Measurements from ENCODE around the gene TXNDC12.

The TXNDC12 gene

GRCh38 chr1:52002038-52002917 is 52.7 kb downstream of the TXNDC12 start:
- peak; percentile 3 to 94 (median 3) for DNase-seq (ENCODE audit: low read depth in 2 of 3, low spot score in 1 of 3)

GRCh38 chr1:51998701-51999100 is 56.3 kb downstream of the TXNDC12 start:
- no peak for DNase-seq (ENCODE audit: low read depth in 2 of 3, low spot score in 1 of 3)

- DNase-seq (ENCODE audit: low read depth in 2 of 3, low spot score in 1 of 3), result no peak
Observed at GRCh38 chr1:51997974-51998382, 57.0 kb downstream of the TXNDC12 start.

- DNase-seq (ENCODE audit: low read depth in 2 of 3, low spot score in 1 of 3), result peak; percentile 65 to 81 (median 71)
Observed at GRCh38 chr1:51990478-51990965, 64.5 kb downstream of the TXNDC12 start, which contains the start of gene RAB3B. RAB3B (minus strand) TSS chr1:51990700; CDS start chr1:51977117, 13,583 bp downstream.

GRCh38 chr1:51989582-51990477 is 65.2 kb downstream of the TXNDC12 start:
- no peak for DNase-seq (ENCODE audit: low read depth in 2 of 3, low spot score in 1 of 3)

- no peak for DNase-seq (ENCODE audit: low read depth in 2 of 3, low spot score in 1 of 3)
Observed at GRCh38 chr1:51988254-51988653, 66.7 kb downstream of the TXNDC12 start.

GRCh38 chr1:51986718-51987117 is 68.3 kb downstream of the TXNDC12 start:
- no peak for DNase-seq (ENCODE audit: low read depth in 2 of 3, low spot score in 1 of 3)

GRCh38 chr1:51982161-51982560 is 72.8 kb downstream of the TXNDC12 start:
- DNase-seq (ENCODE audit: low read depth in 2 of 3, low spot score in 1 of 3), result no peak

GRCh38 chr1:51981555-51981954 is 73.4 kb downstream of the TXNDC12 start:
- DNase-seq (ENCODE audit: low read depth in 2 of 3, low spot score in 1 of 3), result no peak

- no peak for DNase-seq (ENCODE audit: low read depth in 2 of 3, low spot score in 1 of 3)
Observed at GRCh38 chr1:51978099-51978498, 76.9 kb downstream of the TXNDC12 start.

- no peak for DNase-seq (ENCODE audit: low read depth in 2 of 3, low spot score in 1 of 3)
Observed at GRCh38 chr1:51976846-51977602, 78.0 kb downstream of the TXNDC12 start.

GRCh38 chr1:51973587-51974474 is 81.2 kb downstream of the TXNDC12 start:
- no peak for DNase-seq (ENCODE audit: low read depth in 2 of 3, low spot score in 1 of 3)
